ENCODE measurements around the gene RABEPK. TPM values are rescaled to one million over a fixed set of nuclear protein-coding genes. Genes with fewer than 3 reads are reported as not detected.

Gene RABEPK, protein sequence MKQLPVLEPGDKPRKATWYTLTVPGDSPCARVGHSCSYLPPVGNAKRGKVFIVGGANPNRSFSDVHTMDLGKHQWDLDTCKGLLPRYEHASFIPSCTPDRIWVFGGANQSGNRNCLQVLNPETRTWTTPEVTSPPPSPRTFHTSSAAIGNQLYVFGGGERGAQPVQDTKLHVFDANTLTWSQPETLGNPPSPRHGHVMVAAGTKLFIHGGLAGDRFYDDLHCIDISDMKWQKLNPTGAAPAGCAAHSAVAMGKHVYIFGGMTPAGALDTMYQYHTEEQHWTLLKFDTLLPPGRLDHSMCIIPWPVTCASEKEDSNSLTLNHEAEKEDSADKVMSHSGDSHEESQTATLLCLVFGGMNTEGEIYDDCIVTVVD
- total RNA-seq (2021) (32.7 and 43.6 TPM in 2 replicates), Bru-seq, nascent RNA (percentile 65 among the genes with signal in this experiment), BruChase-seq, experiment 1, labeled RNA remaining after a 2-hour chase (percentile 66 among the genes with signal in this experiment), BruChase-seq, experiment 2, labeled RNA remaining after a 6-hour chase (percentile 75 among the genes with signal in this experiment)
- long read RNA-seq, transcript RABEPK-204 (9 exons, 1,466 nt) = minor isoform, 24 of 107 reads
- long read RNA-seq, transcript RABEPK-202 (8 exons, 1,504 nt) = major isoform, 31 of 107 reads
- long read RNA-seq, partial matches to known transcripts = 25 of 107 reads
- long read RNA-seq, other reads (novel, unspliced or antisense) = 22 of 107 reads

DNA sequence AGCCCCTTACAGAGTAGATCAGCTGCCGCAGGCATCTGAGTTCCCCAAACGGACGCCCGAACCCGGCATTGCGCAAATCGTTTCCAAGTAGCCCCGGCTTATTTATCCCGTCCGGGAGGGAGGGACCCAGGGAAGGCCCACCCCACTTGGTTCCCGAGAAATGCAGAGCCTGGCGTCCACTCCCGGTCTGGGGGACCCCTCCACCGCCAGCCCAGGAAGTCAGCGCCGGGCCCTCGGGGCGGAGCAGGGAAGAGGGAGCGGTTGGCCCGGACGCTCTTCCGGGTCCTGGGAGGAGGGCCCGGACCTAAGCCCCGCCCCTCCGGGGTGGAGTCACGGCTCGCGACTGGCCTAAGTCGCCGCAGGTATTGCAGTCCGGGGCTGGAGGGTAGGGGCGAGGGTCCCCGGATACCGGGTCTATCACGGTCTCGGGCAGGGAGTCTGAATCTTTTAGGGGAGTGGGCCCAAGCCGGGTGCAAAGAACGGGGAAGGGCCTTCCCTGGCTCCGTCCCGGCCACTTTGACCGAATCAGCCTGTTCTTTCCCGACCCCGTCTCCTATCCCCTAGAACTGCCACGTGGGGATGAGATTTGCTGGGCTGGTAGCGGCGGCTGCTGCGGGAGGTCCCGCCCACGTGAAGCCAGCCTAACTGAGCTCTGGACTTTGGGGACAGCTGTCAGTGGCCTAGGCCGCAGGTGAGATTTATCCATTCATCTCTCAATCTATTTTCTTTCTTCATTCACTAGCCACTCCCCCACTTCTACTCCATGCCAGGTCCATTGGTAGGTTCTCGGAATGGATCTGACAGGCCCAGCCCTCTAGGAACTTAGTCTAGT lies at the start of gene RABEPK:
RABEPK (plus strand) TSS at position 327 of the 832 bp plus-strand sequence. CDS start 2,472 bp downstream, outside the sequence.
- peaks cover 4% of the 10 kb centered on the region for H3K4me1 ChIP-seq (ENCODE audit: insufficient read depth, low read length, poor library complexity, severe bottlenecking)
- TSS peak; percentile 90 for BruUV-seq (replicated peaks)
- ChIA-PET POLR2A (ENCODE audit: low non-redundant PET) (no interaction called here), CTCF (interaction anchor here (0.5 to 0.8 kb wide), 2 partner anchors 13 to 368 kb away, joined by 4 to 10 read pairs; no protein-coding TSS in a partner anchor)
- H3K27ac ChIP-seq (ENCODE audit: low read depth, low read length, poor library complexity, severe bottlenecking) = peak within 1 kb of the TSS; percentile 80
- no peaks in the 10 kb centered on the region for H3K27me3 ChIP-seq (replicated peaks; ENCODE audit: insufficient read depth, low read depth, low read length, poor library complexity)
- H3K9me3 ChIP-seq (ENCODE audit: low read depth, low read length, poor library complexity, severe bottlenecking) = no peaks in the 10 kb centered on the region
- DNase-seq (ENCODE audit: low spot score) = peak; percentile 96
- H3K4me3 ChIP-seq (ENCODE audit: low read depth, low read length, poor library complexity, severe bottlenecking) = peak within 1 kb of the TSS; percentile 77
- peaks cover 4% of the 10 kb centered on the region for H3K36me3 ChIP-seq (ENCODE audit: insufficient read depth, low read length, poor library complexity, severe bottlenecking)
- intact Hi-C loops (cut with micrococcal nuclease; ENCODE audit: unreplicated experiment) = loop anchor here (1.0 kb wide), 1 partner anchor 11 kb away; the partner anchor contains the start of gene PPP6C
- no peak for TF ChIP-seq EZH2 (IDR thresholded peaks at IDR 0.05; ENCODE audit: borderline replicate concordance, low read depth, low read length, poor library complexity, severe bottlenecking)
- TF ChIP-seq, protein P1, sequence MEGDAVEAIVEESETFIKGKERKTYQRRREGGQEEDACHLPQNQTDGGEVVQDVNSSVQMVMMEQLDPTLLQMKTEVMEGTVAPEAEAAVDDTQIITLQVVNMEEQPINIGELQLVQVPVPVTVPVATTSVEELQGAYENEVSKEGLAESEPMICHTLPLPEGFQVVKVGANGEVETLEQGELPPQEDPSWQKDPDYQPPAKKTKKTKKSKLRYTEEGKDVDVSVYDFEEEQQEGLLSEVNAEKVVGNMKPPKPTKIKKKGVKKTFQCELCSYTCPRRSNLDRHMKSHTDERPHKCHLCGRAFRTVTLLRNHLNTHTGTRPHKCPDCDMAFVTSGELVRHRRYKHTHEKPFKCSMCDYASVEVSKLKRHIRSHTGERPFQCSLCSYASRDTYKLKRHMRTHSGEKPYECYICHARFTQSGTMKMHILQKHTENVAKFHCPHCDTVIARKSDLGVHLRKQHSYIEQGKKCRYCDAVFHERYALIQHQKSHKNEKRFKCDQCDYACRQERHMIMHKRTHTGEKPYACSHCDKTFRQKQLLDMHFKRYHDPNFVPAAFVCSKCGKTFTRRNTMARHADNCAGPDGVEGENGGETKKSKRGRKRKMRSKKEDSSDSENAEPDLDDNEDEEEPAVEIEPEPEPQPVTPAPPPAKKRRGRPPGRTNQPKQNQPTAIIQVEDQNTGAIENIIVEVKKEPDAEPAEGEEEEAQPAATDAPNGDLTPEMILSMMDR (conservative IDR thresholded peaks at IDR 0.05; ENCODE audit: low read depth, low read length) = no peak

DNA sequence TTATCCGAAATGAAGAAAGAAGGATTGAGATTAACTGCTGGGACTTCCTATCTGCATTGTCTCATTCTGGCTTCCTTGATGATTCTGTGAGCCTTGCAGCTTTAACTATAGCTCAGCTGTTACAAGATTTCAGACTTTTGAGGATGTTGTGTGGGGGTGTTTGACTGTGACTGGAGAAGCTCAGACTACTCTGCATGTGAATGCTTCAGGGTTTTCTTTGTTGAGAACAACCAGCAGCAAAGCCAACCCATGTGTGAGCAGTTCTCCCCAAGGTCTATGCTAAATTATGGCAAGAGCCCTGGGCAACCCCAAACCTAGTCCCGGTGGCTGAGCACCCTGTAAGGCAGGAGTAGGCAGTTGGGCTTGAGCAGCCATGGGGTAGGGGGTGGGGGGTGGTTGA lies 48.6 kb upstream of the RABEPK start:
- POLR2A ChIA-PET (ENCODE audit: low non-redundant PET) = no interaction called here
- intact Hi-C loops (cut with micrococcal nuclease; ENCODE audit: unreplicated experiment) = no loop called here
- H3K36me3 ChIP-seq (ENCODE audit: insufficient read depth, low read length, poor library complexity, severe bottlenecking) = peaks cover 40% of the 10 kb centered on the region

More for the DNA sequence above, 48.6 kb upstream of the RABEPK start:
- BruUV-seq (replicated peaks) = no TSS peak
- DNase-seq (ENCODE audit: low spot score) = no peak
- Histone ChIP-seq H3K27ac (ENCODE audit: low read depth, low read length, poor library complexity, severe bottlenecking) (no peak overlapping the region), H3K27me3 (replicated peaks; ENCODE audit: insufficient read depth, low read depth, low read length, poor library complexity) (no peaks in the 10 kb centered on the region), H3K9me3 (ENCODE audit: low read depth, low read length, poor library complexity, severe bottlenecking) (no peaks in the 10 kb centered on the region), H3K4me3 (ENCODE audit: low read depth, low read length, poor library complexity, severe bottlenecking) (no peak overlapping the region), H3K4me1 (ENCODE audit: insufficient read depth, low read length, poor library complexity, severe bottlenecking) (no peaks in the 10 kb centered on the region)
- no peak for TF ChIP-seq EZH2 (IDR thresholded peaks at IDR 0.05; ENCODE audit: borderline replicate concordance, low read depth, low read length, poor library complexity, severe bottlenecking)
- TF ChIP-seq, protein P1 (conservative IDR thresholded peaks at IDR 0.05; ENCODE audit: low read depth, low read length) = no peak
- CTCF ChIA-PET = no interaction called here

Measured in A673 (cell line).